ENCODE results near the gene IQCE.
A peak's percentile ranks its signal among the peaks of the same experiment; 100 is the strongest.

The IQCE gene

DNA sequence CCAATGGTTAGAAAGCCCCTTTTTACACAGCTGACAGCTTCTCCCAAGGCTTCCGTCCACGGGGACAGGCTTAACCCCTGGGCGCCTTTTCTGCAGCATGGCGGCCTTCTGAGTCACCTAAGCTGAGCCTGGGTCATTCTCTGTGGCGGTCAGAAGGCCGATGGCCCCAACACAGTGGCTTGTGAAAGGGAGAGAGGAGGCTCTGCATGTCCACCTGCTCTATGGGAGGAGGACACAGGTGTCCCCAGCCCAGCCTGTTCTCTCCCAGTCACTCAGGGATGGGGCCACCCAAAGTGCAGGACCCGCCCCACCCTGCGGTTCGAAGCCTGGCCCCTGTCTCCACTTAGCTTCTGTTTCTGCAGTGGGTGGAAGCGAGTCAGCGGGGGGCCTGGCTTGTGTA is 52.6 kb downstream of the IQCE start:
- DNase-seq (ENCODE audit: low read depth) = no peak
- Histone ChIP-seq H3K27me3 (replicated peaks; ENCODE audit: control insufficient read depth, insufficient read depth, low read length) (peaks cover 2% of the 10 kb centered on the region), H3K4me3 (ENCODE audit: low read length) (no peak overlapping the region), H3K9ac (ENCODE audit: low read length) (no peak overlapping the region), H3K9me3 (ENCODE audit: control insufficient read depth, low read length) (no peaks in the 10 kb centered on the region), H3K4me1 (ENCODE audit: control insufficient read depth, insufficient read depth, low read length) (peaks cover 28% of the 10 kb centered on the region), H3K36me3 (ENCODE audit: control insufficient read depth, insufficient read depth, low read length, severe bottlenecking) (no peaks in the 10 kb centered on the region)

DNA sequence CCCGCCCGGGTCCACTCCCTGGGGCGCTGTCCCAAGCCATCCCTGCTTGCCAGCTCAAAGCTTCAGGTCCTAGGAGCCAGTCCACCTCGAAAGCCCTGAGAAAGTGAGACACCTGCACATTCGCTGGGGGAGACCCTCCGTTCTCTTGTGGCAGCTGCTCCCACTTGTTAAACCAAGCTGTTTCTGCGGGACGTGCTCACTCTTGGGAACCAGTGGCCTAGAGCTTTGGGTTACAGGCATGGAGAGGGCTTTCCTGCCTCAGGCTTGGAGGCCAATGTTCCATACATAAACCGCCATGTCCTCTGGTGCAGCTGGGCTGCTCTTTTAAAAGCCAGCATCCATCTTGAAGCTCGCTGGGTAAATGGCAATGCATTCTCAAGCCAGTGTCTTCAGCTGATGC is 53.1 kb downstream of the IQCE start:
- Histone ChIP-seq H3K4me3 (ENCODE audit: low read length) (no peak overlapping the region), H3K36me3 (ENCODE audit: control insufficient read depth, insufficient read depth, low read length, severe bottlenecking) (no peaks in the 10 kb centered on the region), H3K4me1 (ENCODE audit: control insufficient read depth, insufficient read depth, low read length) (peaks cover 24% of the 10 kb centered on the region), H3K9me3 (ENCODE audit: control insufficient read depth, low read length) (no peaks in the 10 kb centered on the region), H3K9ac (ENCODE audit: low read length) (no peak overlapping the region), H3K27me3 (replicated peaks; ENCODE audit: control insufficient read depth, insufficient read depth, low read length) (peaks cover 5% of the 10 kb centered on the region)
- DNase-seq (ENCODE audit: low read depth) = no peak

DNA sequence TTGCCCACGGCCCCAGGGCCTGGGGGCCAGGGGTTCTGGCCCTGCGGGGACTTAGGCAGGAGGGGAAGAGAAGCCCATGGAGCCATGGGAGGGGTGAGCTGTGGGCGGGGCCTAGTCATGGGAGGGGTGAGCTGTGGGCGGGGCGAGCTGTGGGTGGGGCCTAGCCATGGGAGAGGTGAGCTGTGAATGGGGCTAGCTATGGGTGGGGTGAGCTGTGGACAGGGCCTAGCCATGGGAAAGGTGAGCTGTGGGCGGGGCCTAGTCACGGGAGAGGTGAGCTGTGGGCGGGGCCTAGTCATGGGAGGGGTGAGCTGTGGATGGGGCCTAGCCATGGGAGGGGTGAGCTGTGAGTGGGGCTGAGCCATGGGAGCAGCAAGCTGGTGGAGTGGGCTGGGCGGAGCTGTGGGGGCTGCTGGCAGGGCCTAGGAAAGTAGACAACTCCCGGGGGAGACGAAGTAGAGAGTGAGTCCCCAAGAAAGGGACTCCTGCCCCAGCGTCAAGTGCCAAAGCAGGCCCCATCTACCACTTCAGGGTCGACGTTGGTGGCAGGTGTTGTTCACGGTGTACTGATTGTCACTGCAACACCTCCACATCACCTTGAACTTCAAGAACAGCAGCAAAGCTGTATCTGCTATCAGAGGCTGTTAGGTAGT is 53.8 kb downstream of the IQCE start:
- DNase-seq (ENCODE audit: low read depth) = no peak
- no peak overlapping the region for H3K9ac ChIP-seq (ENCODE audit: low read length)
- peaks cover 23% of the 10 kb centered on the region for H3K4me1 ChIP-seq (ENCODE audit: control insufficient read depth, insufficient read depth, low read length)
- no peaks in the 10 kb centered on the region for H3K36me3 ChIP-seq (ENCODE audit: control insufficient read depth, insufficient read depth, low read length, severe bottlenecking)
- no peaks in the 10 kb centered on the region for H3K9me3 ChIP-seq (ENCODE audit: control insufficient read depth, low read length)
- no peak overlapping the region for H3K4me3 ChIP-seq (ENCODE audit: low read length)
- H3K27me3 ChIP-seq (replicated peaks; ENCODE audit: control insufficient read depth, insufficient read depth, low read length) = peaks cover 5% of the 10 kb centered on the region

DNA sequence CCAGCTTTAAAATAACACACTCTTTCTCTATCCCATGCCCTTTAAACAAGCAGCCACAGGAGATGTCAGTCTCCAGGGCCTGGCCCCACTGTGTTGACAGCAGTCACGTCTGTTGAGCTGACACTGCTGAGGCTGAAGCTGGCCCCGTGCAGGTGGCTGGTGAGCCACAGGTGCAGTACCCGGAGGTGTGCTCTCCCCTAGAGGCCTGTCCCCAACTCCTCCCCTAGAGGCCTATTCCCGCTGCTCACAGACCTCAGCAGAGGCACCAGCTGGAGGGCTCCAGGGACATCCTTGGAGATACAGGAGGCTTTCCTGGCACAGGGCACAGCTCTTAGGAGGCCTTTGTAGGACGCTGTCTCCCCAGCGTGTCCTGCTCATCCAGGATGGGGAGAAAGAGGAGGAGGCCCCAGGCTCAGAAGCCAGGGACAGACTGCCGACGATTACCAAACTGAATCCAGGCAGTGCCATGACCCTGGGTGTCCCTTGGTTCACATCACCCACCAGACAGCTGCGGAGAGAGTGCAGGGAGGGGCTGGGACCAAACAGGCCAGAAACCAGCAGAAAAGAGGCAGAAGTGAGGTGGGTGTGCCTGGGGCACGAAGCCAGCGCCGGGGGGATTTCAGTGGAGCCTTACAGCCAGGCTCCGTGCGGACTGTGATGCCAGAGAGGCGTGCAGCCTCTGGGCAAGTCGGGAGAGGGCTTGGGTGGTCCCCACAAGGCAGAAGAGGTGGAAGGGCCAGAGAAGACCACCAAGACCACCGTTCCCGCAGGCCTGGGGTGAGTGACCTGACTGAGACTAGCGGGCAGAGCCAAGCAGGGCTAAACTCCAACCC is 54.5 kb downstream of the IQCE start:
- H3K4me3 ChIP-seq (ENCODE audit: low read length) = peak overlapping the region; percentile 69
- H3K9ac ChIP-seq (ENCODE audit: low read length) = peak overlapping the region; percentile 46
- peaks cover 24% of the 10 kb centered on the region for H3K4me1 ChIP-seq (ENCODE audit: control insufficient read depth, insufficient read depth, low read length)
- H3K27me3 ChIP-seq (replicated peaks; ENCODE audit: control insufficient read depth, insufficient read depth, low read length) = peaks cover 5% of the 10 kb centered on the region
- H3K9me3 ChIP-seq (ENCODE audit: control insufficient read depth, low read length) = no peaks in the 10 kb centered on the region
- DNase-seq (ENCODE audit: low read depth) = no peak
- no peaks in the 10 kb centered on the region for H3K36me3 ChIP-seq (ENCODE audit: control insufficient read depth, insufficient read depth, low read length, severe bottlenecking)

DNA sequence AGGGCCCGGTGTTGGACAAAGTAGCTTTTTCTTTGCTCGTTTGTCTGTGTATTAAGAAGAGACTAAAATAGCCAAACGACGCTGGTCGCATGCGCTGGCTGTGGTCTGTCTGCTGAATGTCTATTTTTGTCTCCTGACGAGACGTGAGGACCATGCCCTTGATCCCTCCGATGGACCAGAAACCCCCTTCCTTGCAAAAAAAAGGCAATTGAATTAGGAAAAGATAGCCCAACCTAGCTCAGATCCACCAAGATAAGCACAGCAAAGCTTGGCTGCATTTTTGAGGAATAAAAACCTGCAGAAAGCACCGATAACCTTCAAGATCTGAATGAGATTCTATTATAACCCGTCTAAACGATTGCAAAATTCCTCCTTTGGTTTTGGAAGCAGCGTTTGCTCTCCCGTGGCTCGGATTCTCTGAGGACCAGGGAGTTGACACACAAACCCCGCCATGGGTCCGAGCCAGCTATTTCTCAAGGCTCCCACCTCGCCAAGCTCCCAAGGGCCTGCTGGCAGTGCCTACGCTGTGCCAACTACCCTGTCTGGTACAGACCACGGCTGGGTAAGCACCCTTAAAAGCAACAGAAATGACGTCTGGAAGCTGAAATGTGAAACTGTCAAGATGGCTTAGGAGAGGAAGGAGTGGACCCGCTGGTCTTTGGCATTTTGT is 55.3 kb downstream of the IQCE start:
- peak overlapping the region; percentile 69 for H3K4me3 ChIP-seq (ENCODE audit: low read length)
- H3K9me3 ChIP-seq (ENCODE audit: control insufficient read depth, low read length) = no peaks in the 10 kb centered on the region
- peak; percentile 58 for DNase-seq (ENCODE audit: low read depth)
- H3K27me3 ChIP-seq (replicated peaks; ENCODE audit: control insufficient read depth, insufficient read depth, low read length) = peaks cover 5% of the 10 kb centered on the region
- no peaks in the 10 kb centered on the region for H3K36me3 ChIP-seq (ENCODE audit: control insufficient read depth, insufficient read depth, low read length, severe bottlenecking)
- peaks cover 31% of the 10 kb centered on the region for H3K4me1 ChIP-seq (ENCODE audit: control insufficient read depth, insufficient read depth, low read length)
- H3K9ac ChIP-seq (ENCODE audit: low read length) = peak overlapping the region; percentile 46

DNA sequence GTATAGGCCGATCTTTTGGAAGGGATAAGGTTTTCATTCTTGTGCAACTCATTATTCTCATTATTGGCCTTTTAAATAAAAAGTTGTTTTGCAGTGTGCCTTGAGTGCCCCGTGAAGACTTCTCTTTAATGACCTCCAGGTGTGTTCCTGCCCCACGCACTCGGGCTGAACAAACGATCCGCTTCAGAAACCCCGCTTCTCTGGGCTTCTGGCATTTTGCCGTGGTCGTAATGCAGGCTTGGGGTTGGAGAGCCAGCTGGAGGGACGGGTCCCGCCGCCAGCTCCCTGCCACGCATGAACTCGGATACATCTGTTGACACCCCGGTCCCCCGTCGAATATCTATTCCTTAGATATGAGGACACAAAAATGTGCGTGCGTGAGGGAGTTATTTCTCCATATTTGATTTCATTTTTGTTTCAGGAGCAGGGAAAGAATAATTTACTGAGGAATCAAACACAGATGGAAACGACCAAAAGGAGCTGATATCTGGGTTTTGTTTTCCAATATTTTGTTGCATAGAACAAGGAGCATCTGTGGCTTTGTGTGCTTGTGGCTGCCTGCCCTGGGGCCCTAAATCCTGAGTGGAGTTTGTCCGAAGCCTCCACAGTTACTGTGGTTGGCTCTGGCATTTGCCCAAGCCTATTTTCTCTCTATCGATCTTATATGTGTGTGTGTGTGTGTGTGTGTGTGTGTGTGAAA is 56.0 kb downstream of the IQCE start:
- Histone ChIP-seq H3K9me3 (ENCODE audit: control insufficient read depth, low read length) (no peaks in the 10 kb centered on the region), H3K27me3 (replicated peaks; ENCODE audit: control insufficient read depth, insufficient read depth, low read length) (peaks cover 5% of the 10 kb centered on the region), H3K9ac (ENCODE audit: low read length) (no peak overlapping the region), H3K36me3 (ENCODE audit: control insufficient read depth, insufficient read depth, low read length, severe bottlenecking) (no peaks in the 10 kb centered on the region), H3K4me1 (ENCODE audit: control insufficient read depth, insufficient read depth, low read length) (peaks cover 37% of the 10 kb centered on the region), H3K4me3 (ENCODE audit: low read length) (peak overlapping the region; percentile 69)
- DNase-seq (ENCODE audit: low read depth) = peak; percentile 41

DNA sequence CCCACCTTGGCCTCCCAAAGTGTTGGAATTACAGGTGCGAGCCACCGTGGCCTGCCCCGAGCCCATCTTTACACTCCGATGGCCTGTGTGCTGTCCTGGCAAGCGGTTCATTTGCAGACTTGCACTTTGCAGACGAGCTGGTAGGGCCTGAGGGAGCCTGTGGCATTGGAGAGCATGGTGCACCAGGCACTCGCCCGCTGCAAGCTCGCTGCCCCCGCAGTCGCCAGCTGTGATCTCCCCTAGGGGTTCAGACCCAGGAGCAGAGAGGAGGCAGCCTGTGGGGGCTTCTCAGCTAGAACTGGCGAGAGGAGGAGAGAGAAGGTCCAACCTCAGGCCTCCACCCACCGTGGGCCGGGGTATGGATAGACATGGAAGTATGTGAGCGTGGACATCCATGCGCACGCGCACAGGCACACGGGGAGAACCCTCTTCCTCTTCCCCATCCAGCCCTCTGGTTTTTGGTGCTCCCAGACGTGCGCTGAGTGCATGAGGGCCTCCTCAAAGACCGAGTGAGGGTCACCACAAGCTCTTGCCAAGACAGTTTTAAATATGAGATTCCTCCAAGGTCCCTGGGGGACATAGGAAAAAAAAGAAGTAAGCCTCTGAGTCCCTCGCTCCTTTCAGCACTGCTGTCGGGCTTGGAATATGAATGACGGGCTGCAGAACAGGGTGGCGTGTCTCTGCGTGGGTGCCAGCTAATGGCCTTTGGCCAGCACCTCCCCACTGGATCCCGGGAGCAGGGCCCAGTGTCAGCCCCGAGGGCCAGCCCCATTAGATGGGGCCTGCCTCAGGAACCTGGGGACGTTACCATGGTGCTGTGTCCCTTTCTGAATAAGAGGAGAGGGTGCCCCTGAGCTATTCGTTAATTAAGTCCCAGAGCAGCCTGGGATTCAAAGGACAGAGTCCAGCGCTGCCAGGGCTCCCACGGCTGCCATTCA is 57.9 kb downstream of the IQCE start:
- H3K36me3 ChIP-seq (ENCODE audit: control insufficient read depth, insufficient read depth, low read length, severe bottlenecking) = no peaks in the 10 kb centered on the region
- no peak for DNase-seq (ENCODE audit: low read depth)
- H3K9me3 ChIP-seq (ENCODE audit: control insufficient read depth, low read length) = no peaks in the 10 kb centered on the region
- no peak overlapping the region for H3K9ac ChIP-seq (ENCODE audit: low read length)
- peaks cover 5% of the 10 kb centered on the region for H3K27me3 ChIP-seq (replicated peaks; ENCODE audit: control insufficient read depth, insufficient read depth, low read length)
- H3K4me1 ChIP-seq (ENCODE audit: control insufficient read depth, insufficient read depth, low read length) = peaks cover 45% of the 10 kb centered on the region
- H3K4me3 ChIP-seq (ENCODE audit: low read length) = no peak overlapping the region

DNA sequence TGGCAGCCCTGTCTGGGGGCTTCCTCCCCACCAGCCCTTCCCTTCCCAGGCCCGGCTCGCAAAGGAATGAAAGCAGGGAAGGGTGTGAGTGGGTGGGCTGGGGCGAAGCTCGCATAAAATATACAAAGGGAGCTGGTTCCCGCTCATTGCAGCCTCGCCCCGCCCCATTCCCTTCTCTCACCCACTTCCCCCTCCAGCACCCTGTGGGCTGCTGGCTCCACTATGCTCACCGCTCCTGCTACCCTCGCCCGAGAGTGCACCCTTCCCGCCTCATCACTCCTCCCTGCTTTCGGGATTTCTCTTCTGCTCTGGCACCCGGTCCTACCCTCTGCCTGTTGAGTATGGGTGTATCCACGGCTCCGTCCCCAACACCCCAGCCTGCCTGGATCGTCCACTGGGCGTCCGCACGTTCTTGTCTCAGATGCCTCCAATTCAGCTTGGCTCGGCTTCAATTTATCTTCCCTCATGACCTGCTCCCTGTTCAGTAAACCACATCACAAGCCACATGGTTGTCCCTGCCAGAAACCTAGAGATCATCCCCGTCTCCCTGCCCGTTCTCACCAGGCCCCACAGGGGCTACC is 58.6 kb downstream of the IQCE start:
- Histone ChIP-seq H3K9ac (ENCODE audit: low read length) (no peak overlapping the region), H3K4me1 (ENCODE audit: control insufficient read depth, insufficient read depth, low read length) (peaks cover 48% of the 10 kb centered on the region), H3K27me3 (replicated peaks; ENCODE audit: control insufficient read depth, insufficient read depth, low read length) (peaks cover 5% of the 10 kb centered on the region), H3K4me3 (ENCODE audit: low read length) (no peak overlapping the region), H3K9me3 (ENCODE audit: control insufficient read depth, low read length) (no peaks in the 10 kb centered on the region), H3K36me3 (ENCODE audit: control insufficient read depth, insufficient read depth, low read length, severe bottlenecking) (no peaks in the 10 kb centered on the region)
- no peak for DNase-seq (ENCODE audit: low read depth)

DNA sequence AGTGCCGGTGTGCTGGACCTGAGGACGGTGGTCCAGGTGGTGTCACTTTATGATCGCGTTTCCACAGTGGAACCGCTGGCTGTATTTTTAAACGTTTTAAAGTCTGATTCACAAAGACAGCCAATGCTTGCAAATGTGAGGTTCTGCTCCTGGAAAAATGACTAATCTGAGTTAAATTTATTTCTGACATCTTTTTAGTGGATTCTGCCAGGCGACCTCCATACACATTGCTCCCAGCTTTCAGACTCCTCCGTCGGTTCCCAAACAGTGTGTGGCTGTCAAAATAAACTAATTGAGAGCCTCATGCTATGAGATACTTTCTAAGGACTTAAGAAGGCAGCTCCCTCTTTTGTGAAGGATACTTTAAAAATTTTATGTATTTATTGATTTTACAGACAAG is 60.3 kb downstream of the IQCE start:
- peak overlapping the region; percentile 39 for H3K4me3 ChIP-seq (ENCODE audit: low read length)
- H3K9ac ChIP-seq (ENCODE audit: low read length) = no peak overlapping the region
- no peaks in the 10 kb centered on the region for H3K9me3 ChIP-seq (ENCODE audit: control insufficient read depth, low read length)
- H3K4me1 ChIP-seq (ENCODE audit: control insufficient read depth, insufficient read depth, low read length) = peaks cover 34% of the 10 kb centered on the region
- H3K36me3 ChIP-seq (ENCODE audit: control insufficient read depth, insufficient read depth, low read length, severe bottlenecking) = no peaks in the 10 kb centered on the region
- no peak for DNase-seq (ENCODE audit: low read depth)
- H3K27me3 ChIP-seq (replicated peaks; ENCODE audit: control insufficient read depth, insufficient read depth, low read length) = peaks cover 5% of the 10 kb centered on the region
